HL-60 (cell line): ENCODE results near the gene CLIC6.

Experiments
- DNase-seq, 2 experiments: peaks; one replicate each; pipeline ENCODE4 v3.0.0-alpha.2; 2010 to 2020; ENCODE audit warnings: low read depth in 1 of 2, low spot score in 1 of 2
- H3K27ac ChIP-seq: fragments of 250-450 bp; sonication (Bioruptor Pico); replicated peaks from 2 replicates; pipeline ENCODE4 v1.5.1; 2020; ENCODE audit warnings: mild to moderate bottlenecking, moderate library complexity
- H3K27me3 ChIP-seq: fragments of 250-450 bp; sonication (Bioruptor Pico); 2 replicates; pipeline ENCODE4 v1.5.1; 2021; ENCODE audit warnings: mild to moderate bottlenecking, moderate library complexity; ENCODE audit not compliant: insufficient read depth, poor library complexity, severe bottlenecking
- H3K4me3 ChIP-seq: replicated peaks from 2 replicates; pipeline ENCODE4 v1.5.1; 2011; ENCODE audit warnings: mild to moderate bottlenecking, control low read depth, low read length; ENCODE audit not compliant: insufficient read depth
- CTCF ChIP-seq: IDR thresholded peaks from one replicate; pipeline ENCODE4 v1.5.1; 2011; ENCODE audit warnings: low read length, control low read depth, inconsistent platforms; ENCODE audit not compliant: insufficient read depth
- GABPA ChIP-seq: IDR thresholded peaks from 2 replicates; pipeline ENCODE4 v1.6.1; 2012; ENCODE audit warnings: low read depth
- POLR2AphosphoS5 ChIP-seq: IDR thresholded peaks from 2 replicates; pipeline ENCODE4 v1.6.1; 2012; ENCODE audit warnings: low read depth
- SPI1 ChIP-seq: IDR thresholded peaks from 2 replicates; pipeline ENCODE4 v1.6.1; 2012; ENCODE audit warnings: low read depth, mild to moderate bottlenecking, borderline replicate concordance
- TF ChIP-seq, protein P1 (sequence below): IDR thresholded peaks from 2 replicates; pipeline ENCODE4 v1.6.1; 2012; ENCODE audit warnings: low read depth; ENCODE audit not compliant: insufficient replicate concordance

CLIC6 gene

GRCh38 chr21:34695434-34695833, 26.6 kb downstream of the CLIC6 start:
- Histone ChIP-seq H3K4me3 (no peak overlapping the region), H3K27ac (no peak overlapping the region), H3K27me3 (peaks cover 5% of the 10 kb centered on the region)
- TF ChIP-seq, protein P1, sequence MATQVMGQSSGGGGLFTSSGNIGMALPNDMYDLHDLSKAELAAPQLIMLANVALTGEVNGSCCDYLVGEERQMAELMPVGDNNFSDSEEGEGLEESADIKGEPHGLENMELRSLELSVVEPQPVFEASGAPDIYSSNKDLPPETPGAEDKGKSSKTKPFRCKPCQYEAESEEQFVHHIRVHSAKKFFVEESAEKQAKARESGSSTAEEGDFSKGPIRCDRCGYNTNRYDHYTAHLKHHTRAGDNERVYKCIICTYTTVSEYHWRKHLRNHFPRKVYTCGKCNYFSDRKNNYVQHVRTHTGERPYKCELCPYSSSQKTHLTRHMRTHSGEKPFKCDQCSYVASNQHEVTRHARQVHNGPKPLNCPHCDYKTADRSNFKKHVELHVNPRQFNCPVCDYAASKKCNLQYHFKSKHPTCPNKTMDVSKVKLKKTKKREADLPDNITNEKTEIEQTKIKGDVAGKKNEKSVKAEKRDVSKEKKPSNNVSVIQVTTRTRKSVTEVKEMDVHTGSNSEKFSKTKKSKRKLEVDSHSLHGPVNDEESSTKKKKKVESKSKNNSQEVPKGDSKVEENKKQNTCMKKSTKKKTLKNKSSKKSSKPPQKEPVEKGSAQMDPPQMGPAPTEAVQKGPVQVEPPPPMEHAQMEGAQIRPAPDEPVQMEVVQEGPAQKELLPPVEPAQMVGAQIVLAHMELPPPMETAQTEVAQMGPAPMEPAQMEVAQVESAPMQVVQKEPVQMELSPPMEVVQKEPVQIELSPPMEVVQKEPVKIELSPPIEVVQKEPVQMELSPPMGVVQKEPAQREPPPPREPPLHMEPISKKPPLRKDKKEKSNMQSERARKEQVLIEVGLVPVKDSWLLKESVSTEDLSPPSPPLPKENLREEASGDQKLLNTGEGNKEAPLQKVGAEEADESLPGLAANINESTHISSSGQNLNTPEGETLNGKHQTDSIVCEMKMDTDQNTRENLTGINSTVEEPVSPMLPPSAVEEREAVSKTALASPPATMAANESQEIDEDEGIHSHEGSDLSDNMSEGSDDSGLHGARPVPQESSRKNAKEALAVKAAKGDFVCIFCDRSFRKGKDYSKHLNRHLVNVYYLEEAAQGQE, result no peak
- no peak for TF ChIP-seq CTCF
- no peak for DNase-seq

DNA sequence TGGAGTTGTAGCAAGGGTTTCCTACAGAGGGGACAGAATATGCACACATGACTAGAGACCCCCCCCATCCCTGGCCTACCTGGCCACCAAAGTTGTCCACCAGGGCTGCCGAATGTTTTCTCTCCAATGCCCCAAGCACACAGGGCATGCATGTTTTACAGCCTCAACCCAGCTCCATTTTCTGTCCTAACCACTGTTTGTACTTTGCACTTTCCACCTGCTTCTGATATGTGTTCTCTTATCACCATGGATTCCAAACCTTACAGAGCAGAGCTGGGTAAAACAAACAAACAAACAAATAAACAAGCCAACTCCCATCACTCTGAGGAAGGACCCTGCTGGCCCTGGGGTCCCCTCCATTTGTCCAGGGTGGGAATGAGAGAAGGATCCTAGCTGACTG, 27.3 kb downstream of the CLIC6 start:
- Histone ChIP-seq H3K27me3 (peaks cover 2% of the 10 kb centered on the region), H3K4me3 (no peak overlapping the region), H3K27ac (no peak overlapping the region)
- TF ChIP-seq CTCF (no peak), SPI1 (no peak), GABPA (no peak), POLR2AphosphoS5 (no peak)
- TF ChIP-seq, protein P1, result no peak
- no peak for DNase-seq

DNA sequence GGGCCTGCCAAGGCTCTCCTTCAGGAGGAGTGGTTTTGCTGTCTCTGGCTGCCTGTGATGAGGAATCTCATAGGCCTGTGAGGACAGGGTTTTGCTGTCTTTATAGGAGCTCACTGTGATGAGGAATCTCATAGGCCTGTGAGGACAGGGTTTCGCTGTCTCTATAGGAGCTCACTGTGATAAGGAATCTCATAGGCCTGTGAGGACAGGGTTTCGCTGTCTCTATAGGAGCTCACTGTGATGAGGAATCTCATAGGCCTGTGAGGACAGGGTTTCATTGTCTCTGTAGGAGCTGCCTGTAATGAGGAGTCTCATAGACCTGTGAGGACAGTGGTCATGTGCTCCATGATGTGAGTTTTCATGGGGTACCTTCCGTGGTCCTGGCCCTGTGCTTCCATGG, 29.0 kb downstream of the CLIC6 start:
- Histone ChIP-seq H3K27ac (no peak overlapping the region), H3K4me3 (no peak overlapping the region), H3K27me3 (no peaks in the 10 kb centered on the region)
- no peak for DNase-seq
- TF ChIP-seq SPI1 (no peak), POLR2AphosphoS5 (no peak), CTCF (no peak), GABPA (no peak)
- TF ChIP-seq, protein P1, result no peak
